A673 (cell line): ENCODE data around the gene TXNDC12. TPM values are rescaled to one million over a fixed set of nuclear protein-coding genes. Genes with fewer than 3 reads are reported as not detected.
A peak's percentile ranks its signal among the peaks of the same experiment; 100 is the strongest.

Experiments used
- BruUV-seq: library from RNA; stranded (reverse); fragments of 400-500 nt; replicated peaks from 2 replicates; lab custom pipeline; 2021; lab: Mats Ljungman, UMichigan
- CTCF ChIA-PET: fragments of 300-600 bp; sonication (Branson Sonifier 250); formaldehyde crosslinking; loops from one replicate; lab custom pipeline; 2022; ENCODE audit warnings: antibody characterized with exemption; lab: Charles Lee
- POLR2A ChIA-PET: fragments of 300-600 bp; sonication (Branson Sonifier 250); formaldehyde crosslinking; loops from one replicate; lab custom pipeline; 2022; ENCODE audit warnings: antibody characterized with exemption; ENCODE audit not compliant: low non-redundant PET; lab: Charles Lee
- DNase-seq: peaks from one replicate; pipeline ENCODE4 v3.0.0-alpha.2; 2015; ENCODE audit warnings: low spot score
- H3K27ac ChIP-seq: fragments of 200-600 bp; sonication (generic); 2 replicates; pipeline ENCODE4 v1.5.1; 2016; ENCODE audit warnings: mixed run types, low read depth, mild to moderate bottlenecking, mixed read lengths, antibody characterized with exemption, low read length; ENCODE audit not compliant: poor library complexity, severe bottlenecking
- H3K27me3 ChIP-seq: fragments of 200-600 bp; sonication (generic); replicated peaks from 2 replicates; pipeline ENCODE4 v1.6.1; 2017; ENCODE audit warnings: mixed run types, low read depth, mild to moderate bottlenecking, mixed read lengths, antibody characterized with exemption, low read length; ENCODE audit not compliant: insufficient read depth, poor library complexity
- H3K36me3 ChIP-seq: fragments of 200-600 bp; sonication (generic); 2 replicates; pipeline ENCODE4 v1.6.1; 2016; ENCODE audit warnings: mixed run types, mild to moderate bottlenecking, mixed read lengths, antibody characterized with exemption, low read length; ENCODE audit not compliant: insufficient read depth, poor library complexity, severe bottlenecking
- H3K4me1 ChIP-seq: fragments of 200-600 bp; sonication (generic); 2 replicates; pipeline ENCODE4 v1.6.1; 2017; ENCODE audit warnings: mixed run types, mild to moderate bottlenecking, mixed read lengths, antibody characterized with exemption, low read length; ENCODE audit not compliant: insufficient read depth, poor library complexity, severe bottlenecking
- H3K4me3 ChIP-seq: fragments of 200-600 bp; sonication (generic); 2 replicates; pipeline ENCODE4 v1.5.1; 2016; ENCODE audit warnings: low read depth, mixed run types, mild to moderate bottlenecking, mixed read lengths, low read length; ENCODE audit not compliant: poor library complexity, severe bottlenecking
- H3K9me3 ChIP-seq: fragments of 200-600 bp; sonication (generic); 2 replicates; pipeline ENCODE4 v1.6.1; 2016; ENCODE audit warnings: mixed run types, low read depth, mild to moderate bottlenecking, mixed read lengths, antibody characterized with exemption, low read length; ENCODE audit not compliant: poor library complexity, severe bottlenecking
- EZH2 ChIP-seq: fragments of 200-600 bp; sonication (generic); IDR thresholded peaks from 2 replicates; pipeline ENCODE4 v1.6.1; 2017; ENCODE audit warnings: borderline replicate concordance, low read depth, mild to moderate bottlenecking, mixed read lengths, antibody characterized with exemption, low read length; ENCODE audit not compliant: poor library complexity, severe bottlenecking
- intact Hi-C: fragments of 100-400 bp; cut with micrococcal nuclease; formaldehyde crosslinking; loops from one replicate; pipeline ENCODE4 v1.10.0; 2022; ENCODE audit not compliant: unreplicated experiment
- total RNA-seq: library from RNA; stranded (reverse); gene quantifications from 2 replicates; pipeline ENCODE4 v1.2.3, GENCODE V29; 2021
- TF ChIP-seq, protein P1 (sequence below): fragments of 300-800, 200-600 bp; sonication (generic); conservative IDR thresholded peaks from 2 replicates; pipeline ENCODE4 v1.5.1; 2017; ENCODE audit warnings: low read depth, mild to moderate bottlenecking, antibody characterized with exemption, low read length, moderate library complexity, mixed read lengths

Gene TXNDC12
- total RNA-seq, 1 experiment from 2014 or later: 70.1 TPM

DNA sequence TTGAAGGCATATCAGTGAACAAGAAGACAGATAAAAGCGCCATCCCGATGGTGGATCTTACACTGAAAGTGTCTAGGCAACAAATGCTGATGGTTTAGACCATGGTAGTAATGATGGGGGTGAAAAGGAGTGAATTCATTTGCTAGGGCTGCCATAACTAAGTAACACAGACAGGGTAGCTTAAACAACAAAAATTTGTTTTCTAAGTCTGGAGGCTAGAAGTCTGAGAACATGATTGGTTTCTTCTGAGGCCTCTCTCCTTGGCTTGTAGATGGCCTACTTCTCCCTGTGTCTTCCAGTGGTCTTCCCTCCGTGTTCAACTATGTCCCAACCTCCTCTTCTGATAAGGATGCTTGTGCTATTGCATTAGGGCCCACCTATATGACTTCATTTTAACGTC lies 51.1 kb downstream of the TXNDC12 start:
- CTCF ChIA-PET: interaction anchor here (0.7 to 1.2 kb wide), 2 partner anchors 50 to 107 kb away, joined by 4 to 7 read pairs; no protein-coding TSS in a partner anchor
- no peak overlapping the region for H3K27ac ChIP-seq
- no peaks in the 10 kb centered on the region for H3K9me3 ChIP-seq
- no peaks in the 10 kb centered on the region for H3K36me3 ChIP-seq
- no TSS peak for BruUV-seq
- H3K27me3 ChIP-seq: no peaks in the 10 kb centered on the region
- POLR2A ChIA-PET: no interaction called here
- intact Hi-C loops: loop anchor here (5.0 kb wide), 1 partner anchor 177 kb away; no protein-coding TSS in a partner anchor
- TF ChIP-seq, protein P1, sequence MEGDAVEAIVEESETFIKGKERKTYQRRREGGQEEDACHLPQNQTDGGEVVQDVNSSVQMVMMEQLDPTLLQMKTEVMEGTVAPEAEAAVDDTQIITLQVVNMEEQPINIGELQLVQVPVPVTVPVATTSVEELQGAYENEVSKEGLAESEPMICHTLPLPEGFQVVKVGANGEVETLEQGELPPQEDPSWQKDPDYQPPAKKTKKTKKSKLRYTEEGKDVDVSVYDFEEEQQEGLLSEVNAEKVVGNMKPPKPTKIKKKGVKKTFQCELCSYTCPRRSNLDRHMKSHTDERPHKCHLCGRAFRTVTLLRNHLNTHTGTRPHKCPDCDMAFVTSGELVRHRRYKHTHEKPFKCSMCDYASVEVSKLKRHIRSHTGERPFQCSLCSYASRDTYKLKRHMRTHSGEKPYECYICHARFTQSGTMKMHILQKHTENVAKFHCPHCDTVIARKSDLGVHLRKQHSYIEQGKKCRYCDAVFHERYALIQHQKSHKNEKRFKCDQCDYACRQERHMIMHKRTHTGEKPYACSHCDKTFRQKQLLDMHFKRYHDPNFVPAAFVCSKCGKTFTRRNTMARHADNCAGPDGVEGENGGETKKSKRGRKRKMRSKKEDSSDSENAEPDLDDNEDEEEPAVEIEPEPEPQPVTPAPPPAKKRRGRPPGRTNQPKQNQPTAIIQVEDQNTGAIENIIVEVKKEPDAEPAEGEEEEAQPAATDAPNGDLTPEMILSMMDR: no peak
- no peak for TF ChIP-seq EZH2
- peaks cover 22% of the 10 kb centered on the region for H3K4me1 ChIP-seq
- DNase-seq: no peak
- H3K4me3 ChIP-seq: no peak overlapping the region

DNA sequence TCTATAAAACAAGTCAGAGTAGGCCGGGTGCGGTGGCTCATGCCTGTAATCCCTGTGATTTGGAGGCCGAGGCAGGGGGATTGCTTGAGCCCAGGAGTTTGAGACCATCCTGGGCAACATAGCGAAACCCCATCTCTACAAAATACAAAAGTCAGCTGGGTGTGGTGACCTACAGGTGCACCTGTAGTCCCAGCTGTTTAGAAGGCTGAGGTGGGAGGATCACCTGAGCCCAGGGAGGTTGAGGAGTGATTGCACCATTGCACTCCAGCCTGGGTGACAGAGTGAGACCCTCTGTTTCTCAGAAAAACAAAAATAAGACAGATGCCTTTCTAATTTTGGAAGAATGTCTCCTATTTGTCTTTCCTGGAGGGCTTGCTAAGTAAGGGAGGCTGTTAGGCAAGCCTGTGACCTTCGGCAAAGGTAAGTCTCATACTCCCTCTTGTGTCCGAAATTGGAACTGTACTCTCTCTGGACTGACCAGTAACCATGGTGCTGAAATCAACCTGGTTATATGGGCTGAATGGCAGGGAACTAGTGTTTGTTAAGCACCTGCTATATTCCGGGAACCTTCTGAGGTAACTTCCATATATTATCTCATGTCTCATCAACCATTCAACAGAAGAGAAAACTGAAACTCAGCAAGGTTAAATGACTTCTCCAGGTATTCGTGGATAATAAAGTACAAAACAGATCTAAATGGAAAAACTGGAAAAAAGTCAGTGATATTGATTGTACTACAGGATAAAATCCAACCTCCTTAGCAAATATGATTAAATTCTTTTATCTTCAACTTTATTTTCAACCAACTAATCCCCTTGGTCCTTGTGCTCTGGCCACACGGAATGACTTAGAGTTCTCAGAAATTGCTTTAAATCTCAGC lies 52.7 kb downstream of the TXNDC12 start:
- BruUV-seq: no TSS peak
- peaks cover 21% of the 10 kb centered on the region for H3K4me1 ChIP-seq
- no peak overlapping the region for H3K27ac ChIP-seq
- intact Hi-C loops: loop anchor here (1.0 to 5.0 kb wide), 2 partner anchors 105 to 175 kb away; no protein-coding TSS in a partner anchor
- ChIA-PET POLR2A (no interaction called here), CTCF (interaction anchor here (0.5 to 0.8 kb wide), 2 partner anchors 89 to 106 kb away, joined by 3 to 4 read pairs; no protein-coding TSS in a partner anchor)
- DNase-seq: peak; percentile 92
- TF ChIP-seq EZH2: no peak
- TF ChIP-seq, protein P1: peak; percentile 91
- no peaks in the 10 kb centered on the region for H3K27me3 ChIP-seq
- H3K4me3 ChIP-seq: no peak overlapping the region
- no peaks in the 10 kb centered on the region for H3K36me3 ChIP-seq
- no peaks in the 10 kb centered on the region for H3K9me3 ChIP-seq

DNA sequence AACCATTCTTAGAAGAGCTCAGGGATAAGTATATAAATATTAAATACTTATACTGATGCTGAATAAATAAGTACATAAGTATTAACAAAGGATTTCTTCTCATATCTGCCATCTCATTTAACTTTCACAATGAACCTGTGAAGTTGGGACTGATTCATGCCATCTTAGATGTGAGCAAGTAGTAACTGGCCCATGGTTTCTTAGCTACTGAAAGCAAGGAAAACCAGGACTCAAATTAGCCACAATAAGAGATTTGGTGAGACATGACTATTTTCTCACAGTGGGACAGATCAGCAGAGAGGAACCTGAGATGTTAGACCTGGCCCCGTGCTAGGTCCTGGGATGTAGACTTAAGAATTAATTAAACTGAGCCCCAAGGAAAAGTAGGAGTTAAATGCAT lies 56.3 kb downstream of the TXNDC12 start:
- Histone ChIP-seq H3K27me3 (no peaks in the 10 kb centered on the region), H3K9me3 (no peaks in the 10 kb centered on the region), H3K4me1 (peaks cover 11% of the 10 kb centered on the region), H3K27ac (no peak overlapping the region), H3K36me3 (no peaks in the 10 kb centered on the region), H3K4me3 (no peak overlapping the region)
- no TSS peak for BruUV-seq
- DNase-seq: no peak
- CTCF ChIA-PET: interaction anchor here (0.6 to 1.8 kb wide), 2 partner anchors 102 to 350 kb away, joined by 3 to 6 read pairs; no protein-coding TSS in a partner anchor
- TF ChIP-seq, protein P1: no peak
- TF ChIP-seq EZH2: no peak
- intact Hi-C loops: no loop called here
- POLR2A ChIA-PET: no interaction called here
